ENCODE results near the gene SDR42E2.

The SDR42E2 gene

DNA sequence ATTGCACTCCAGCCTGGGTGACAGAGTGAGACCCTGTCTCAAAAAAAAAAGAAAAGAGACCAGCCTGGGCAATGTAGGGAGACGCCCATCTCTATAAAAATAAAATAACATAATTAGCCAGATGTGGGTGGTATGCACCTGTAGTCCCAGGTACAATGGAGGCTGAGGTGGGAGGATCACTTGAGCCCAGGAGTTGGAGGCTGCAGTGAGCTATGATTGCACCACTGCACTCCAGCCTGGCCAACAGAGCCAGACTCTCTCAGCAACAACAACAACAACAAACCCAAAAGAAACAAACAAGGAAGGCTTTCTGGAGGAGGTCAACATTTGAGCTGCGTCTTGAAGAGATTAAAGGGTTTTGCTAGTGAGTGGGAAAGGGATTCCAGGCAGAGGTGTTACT, 52.1 kb downstream of the SDR42E2 start:
- H3K4me1 ChIP-seq (ENCODE audit: control insufficient read depth, insufficient read depth, low read length) = peaks cover 11% of the 10 kb centered on the region
- no peak overlapping the region for H3K4me3 ChIP-seq (ENCODE audit: low read depth, low read length)
- H3K27ac ChIP-seq (ENCODE audit: extremely low read depth, low read depth, low read length) = no peak overlapping the region
- H3K9me3 ChIP-seq (ENCODE audit: control insufficient read depth, insufficient read depth, low read depth, low read length) = no peaks in the 10 kb centered on the region
- TF ChIP-seq ZNF121 (tag by site-specific recombination; IDR thresholded peaks at IDR 0.05) (peak; percentile 44; the same call in 1 of the 2 replicates), ZNF248 (tag by site-specific recombination; IDR thresholded peaks at IDR 0.05) (no peak), WT1 (tag by site-specific recombination; IDR thresholded peaks at IDR 0.05) (no peak), ZNF837 (tag by site-specific recombination; IDR thresholded peaks at IDR 0.05) (no peak)
- TF ChIP-seq, protein P1, sequence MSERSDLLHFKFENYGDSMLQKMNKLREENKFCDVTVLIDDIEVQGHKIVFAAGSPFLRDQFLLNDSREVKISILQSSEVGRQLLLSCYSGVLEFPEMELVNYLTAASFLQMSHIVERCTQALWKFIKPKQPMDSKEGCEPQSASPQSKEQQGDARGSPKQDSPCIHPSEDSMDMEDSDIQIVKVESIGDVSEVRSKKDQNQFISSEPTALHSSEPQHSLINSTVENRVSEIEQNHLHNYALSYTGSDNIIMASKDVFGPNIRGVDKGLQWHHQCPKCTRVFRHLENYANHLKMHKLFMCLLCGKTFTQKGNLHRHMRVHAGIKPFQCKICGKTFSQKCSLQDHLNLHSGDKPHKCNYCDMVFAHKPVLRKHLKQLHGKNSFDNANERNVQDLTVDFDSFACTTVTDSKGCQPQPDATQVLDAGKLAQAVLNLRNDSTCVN (tag by site-specific recombination; optimal IDR thresholded peaks at IDR 0.05) = no peak
- TF ChIP-seq, protein P2, sequence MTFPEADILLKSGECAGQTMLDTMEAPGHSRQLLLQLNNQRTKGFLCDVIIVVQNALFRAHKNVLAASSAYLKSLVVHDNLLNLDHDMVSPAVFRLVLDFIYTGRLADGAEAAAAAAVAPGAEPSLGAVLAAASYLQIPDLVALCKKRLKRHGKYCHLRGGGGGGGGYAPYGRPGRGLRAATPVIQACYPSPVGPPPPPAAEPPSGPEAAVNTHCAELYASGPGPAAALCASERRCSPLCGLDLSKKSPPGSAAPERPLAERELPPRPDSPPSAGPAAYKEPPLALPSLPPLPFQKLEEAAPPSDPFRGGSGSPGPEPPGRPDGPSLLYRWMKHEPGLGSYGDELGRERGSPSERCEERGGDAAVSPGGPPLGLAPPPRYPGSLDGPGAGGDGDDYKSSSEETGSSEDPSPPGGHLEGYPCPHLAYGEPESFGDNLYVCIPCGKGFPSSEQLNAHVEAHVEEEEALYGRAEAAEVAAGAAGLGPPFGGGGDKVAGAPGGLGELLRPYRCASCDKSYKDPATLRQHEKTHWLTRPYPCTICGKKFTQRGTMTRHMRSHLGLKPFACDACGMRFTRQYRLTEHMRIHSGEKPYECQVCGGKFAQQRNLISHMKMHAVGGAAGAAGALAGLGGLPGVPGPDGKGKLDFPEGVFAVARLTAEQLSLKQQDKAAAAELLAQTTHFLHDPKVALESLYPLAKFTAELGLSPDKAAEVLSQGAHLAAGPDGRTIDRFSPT (tag by site-specific recombination; IDR thresholded peaks at IDR 0.05) = no peak
- ChIA-PET POLR2A (no interaction called here), CTCF (no interaction called here)
- peaks cover 0 to 8% of the 10 kb centered on the region in 2 experiments; a peak in 1 of 3 replicates for H3K36me3 ChIP-seq (ENCODE audit: control insufficient read depth in 2 of 2, insufficient read depth in 1 of 2, low read length in 2 of 2)

DNA sequence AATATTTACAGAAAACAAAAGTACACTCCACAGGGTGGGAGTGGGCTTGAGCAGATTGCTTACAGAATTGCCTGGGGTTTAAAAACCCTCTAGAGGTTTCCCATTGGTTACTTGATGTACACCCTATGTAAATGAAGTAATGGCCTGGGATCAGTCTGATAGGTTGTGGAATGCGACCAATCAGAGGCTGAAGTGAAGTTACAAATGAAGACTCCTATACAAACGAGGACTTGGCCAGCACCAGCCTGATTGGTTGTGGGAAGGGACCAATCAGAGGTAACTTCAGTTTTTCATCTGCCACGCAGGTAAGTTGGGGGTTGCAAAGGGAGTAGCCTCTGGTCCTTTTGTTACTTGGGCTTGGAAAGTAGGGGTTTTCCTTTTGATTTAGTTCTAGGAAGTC, 52.6 kb downstream of the SDR42E2 start:
- POLR2A ChIA-PET = no interaction called here
- TF ChIP-seq KLF9 (tag by site-specific recombination; IDR thresholded peaks at IDR 0.05; ENCODE audit: low read depth) (no peak), ZBTB7A (tag by site-specific recombination; IDR thresholded peaks at IDR 0.05; ENCODE audit: low read depth) (no peak), ZNF776 (tag by site-specific recombination; IDR thresholded peaks at IDR 0.05; ENCODE audit: borderline replicate concordance) (no peak), ZNF830 (tag by site-specific recombination; IDR thresholded peaks at IDR 0.05; ENCODE audit: low read depth) (no peak), GLIS1 (tag by site-specific recombination; IDR thresholded peaks at IDR 0.05) (no peak), ZNF701 (tag by site-specific recombination; IDR thresholded peaks at IDR 0.05) (no peak), ZNF24 (tag by site-specific recombination; IDR thresholded peaks at IDR 0.05) (no peak), ZBTB17 (tag by site-specific recombination; IDR thresholded peaks at IDR 0.05) (no peak), ZNF132 (tag by site-specific recombination; IDR thresholded peaks at IDR 0.05; ENCODE audit: borderline replicate concordance) (no peak), ZNF324 (tag by site-specific recombination; IDR thresholded peaks at IDR 0.05) (no peak), SALL2 (tag by site-specific recombination; IDR thresholded peaks at IDR 0.05; ENCODE audit: borderline replicate concordance) (no peak), ZNF561 (tag by site-specific recombination; IDR thresholded peaks at IDR 0.05; ENCODE audit: borderline replicate concordance) (no peak), ZBTB20 (tag by site-specific recombination; IDR thresholded peaks at IDR 0.05) (no peak)
- TF ChIP-seq, protein P3, sequence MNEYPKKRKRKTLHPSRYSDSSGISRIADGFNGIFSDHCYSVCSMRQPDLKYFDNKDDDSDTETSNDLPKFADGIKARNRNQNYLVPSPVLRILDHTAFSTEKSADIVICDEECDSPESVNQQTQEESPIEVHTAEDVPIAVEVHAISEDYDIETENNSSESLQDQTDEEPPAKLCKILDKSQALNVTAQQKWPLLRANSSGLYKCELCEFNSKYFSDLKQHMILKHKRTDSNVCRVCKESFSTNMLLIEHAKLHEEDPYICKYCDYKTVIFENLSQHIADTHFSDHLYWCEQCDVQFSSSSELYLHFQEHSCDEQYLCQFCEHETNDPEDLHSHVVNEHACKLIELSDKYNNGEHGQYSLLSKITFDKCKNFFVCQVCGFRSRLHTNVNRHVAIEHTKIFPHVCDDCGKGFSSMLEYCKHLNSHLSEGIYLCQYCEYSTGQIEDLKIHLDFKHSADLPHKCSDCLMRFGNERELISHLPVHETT (tag by site-specific recombination; IDR thresholded peaks at IDR 0.05) = no peak
- H3K27ac ChIP-seq (ENCODE audit: extremely low read depth, low read depth, low read length) = no peak overlapping the region
- no peak overlapping the region for H3K4me3 ChIP-seq (ENCODE audit: low read depth, low read length)
- peaks cover 0 to 8% of the 10 kb centered on the region in 2 experiments; a peak in 1 of 3 replicates for H3K36me3 ChIP-seq (ENCODE audit: control insufficient read depth in 2 of 2, insufficient read depth in 1 of 2, low read length in 2 of 2)
- peaks cover 11% of the 10 kb centered on the region for H3K4me1 ChIP-seq (ENCODE audit: control insufficient read depth, insufficient read depth, low read length)
- CTCF ChIA-PET = no interaction called here
- no peaks in the 10 kb centered on the region for H3K9me3 ChIP-seq (ENCODE audit: control insufficient read depth, insufficient read depth, low read depth, low read length)

All from HEK293 (cell line).